Effector memory CD4-positive, alpha-beta T cell (primary cell): ENCODE measurements around the gene KIF23.

Experiments
- DNase-seq, 3 donors: peaks; one replicate each; pipeline ENCODE4 v3.0.0-alpha.2; 2020
- H3K27ac ChIP-seq: 2 replicates; pipeline ENCODE4 v1.7.0; 2013; ENCODE audit warnings: mild to moderate bottlenecking, low read length, moderate library complexity; ENCODE audit not compliant: insufficient read depth, poor library complexity, severe bottlenecking
- H3K27me3 ChIP-seq: replicated peaks from 2 replicates; pipeline ENCODE4 v1.7.0; 2013; ENCODE audit warnings: mild to moderate bottlenecking, low read length; ENCODE audit not compliant: insufficient read depth, control insufficient read depth, poor library complexity, severe bottlenecking
- H3K36me3 ChIP-seq: 2 replicates; pipeline ENCODE4 v1.7.0; 2013; ENCODE audit warnings: mild to moderate bottlenecking, low read length, moderate library complexity; ENCODE audit not compliant: control insufficient read depth, insufficient read depth
- H3K4me1 ChIP-seq: 2 replicates; pipeline ENCODE4 v1.7.0; 2013; ENCODE audit warnings: low read length, mild to moderate bottlenecking; ENCODE audit not compliant: control insufficient read depth, insufficient read depth, poor library complexity, severe bottlenecking
- H3K4me3 ChIP-seq: 2 replicates; pipeline ENCODE4 v1.7.0; 2013; ENCODE audit warnings: low read length, low read depth, mild to moderate bottlenecking; ENCODE audit not compliant: insufficient read depth, poor library complexity, severe bottlenecking
- H3K9me3 ChIP-seq: 2 replicates; pipeline ENCODE4 v1.7.0; 2013; ENCODE audit warnings: mild to moderate bottlenecking, low read length, moderate library complexity; ENCODE audit not compliant: control insufficient read depth

Gene KIF23

DNA sequence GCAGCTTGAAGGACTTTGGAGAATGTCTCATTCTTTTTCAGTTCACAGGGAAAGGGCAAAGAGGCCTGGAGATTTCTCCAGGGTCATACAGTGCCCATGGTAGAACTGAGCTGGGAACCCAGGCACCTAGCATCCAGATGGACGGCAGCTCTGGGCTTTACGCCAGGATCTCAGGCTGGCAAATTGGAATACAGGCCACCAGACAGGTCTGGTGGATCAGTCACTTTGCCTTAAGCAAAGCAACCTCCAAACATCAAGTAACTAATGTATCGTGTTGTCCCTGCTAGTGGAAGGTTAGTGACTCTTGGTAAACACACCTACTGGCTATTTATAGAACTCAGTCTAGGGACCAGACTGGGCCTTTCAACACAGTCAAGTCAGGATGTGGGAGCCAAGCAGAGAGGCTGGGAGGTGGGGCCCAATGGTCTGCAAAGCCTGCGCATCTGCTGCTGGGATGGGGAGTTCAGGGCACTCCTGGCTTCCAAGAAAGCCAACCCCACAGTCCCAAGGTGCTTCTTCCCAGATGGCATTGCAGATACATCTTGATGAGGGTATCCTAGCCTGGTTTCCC is 68.6 kb downstream of the KIF23 start:
- no peaks in the 10 kb centered on the region for H3K4me1 ChIP-seq
- no peaks in the 10 kb centered on the region for H3K36me3 ChIP-seq
- no peaks in the 10 kb centered on the region for H3K27me3 ChIP-seq
- H3K9me3 ChIP-seq: no peaks in the 10 kb centered on the region
- DNase-seq: no peak
- H3K27ac ChIP-seq: no peak overlapping the region
- H3K4me3 ChIP-seq: no peak overlapping the region

DNA sequence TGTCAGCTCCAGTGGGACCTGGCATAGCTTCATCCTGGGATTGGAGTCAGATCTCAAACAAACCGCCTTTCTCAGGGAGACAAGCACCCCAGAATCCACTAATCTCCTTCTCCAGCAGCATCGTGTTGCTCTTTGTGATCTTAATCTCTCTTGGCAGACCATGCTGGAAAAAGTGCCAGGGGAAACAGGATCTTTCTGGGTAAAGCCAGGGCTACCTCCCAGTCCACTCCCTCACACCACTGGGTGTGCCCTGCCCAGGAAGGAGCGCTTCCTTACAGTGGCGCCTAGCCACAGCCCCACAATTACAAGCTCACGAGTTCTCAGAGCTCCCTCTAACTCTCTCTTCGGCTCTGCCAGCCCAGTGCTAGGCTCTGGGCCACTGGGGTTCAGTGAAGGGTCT is 70.7 kb downstream of the KIF23 start:
- H3K27ac ChIP-seq: no peak overlapping the region
- no peaks in the 10 kb centered on the region for H3K27me3 ChIP-seq
- no peaks in the 10 kb centered on the region for H3K36me3 ChIP-seq
- H3K4me1 ChIP-seq: no peaks in the 10 kb centered on the region
- no peak overlapping the region for H3K4me3 ChIP-seq
- no peaks in the 10 kb centered on the region for H3K9me3 ChIP-seq
- DNase-seq: no peak

- H3K4me3 ChIP-seq: no peak overlapping the region
- H3K27me3 ChIP-seq: no peaks in the 10 kb centered on the region
- DNase-seq: no peak
- no peaks in the 10 kb centered on the region for H3K36me3 ChIP-seq
- no peaks in the 10 kb centered on the region for H3K4me1 ChIP-seq
- H3K9me3 ChIP-seq: no peaks in the 10 kb centered on the region
- no peak overlapping the region for H3K27ac ChIP-seq
Observed at GRCh38 chr15:69486481-69487110, 72.4 kb downstream of the KIF23 start.

DNA sequence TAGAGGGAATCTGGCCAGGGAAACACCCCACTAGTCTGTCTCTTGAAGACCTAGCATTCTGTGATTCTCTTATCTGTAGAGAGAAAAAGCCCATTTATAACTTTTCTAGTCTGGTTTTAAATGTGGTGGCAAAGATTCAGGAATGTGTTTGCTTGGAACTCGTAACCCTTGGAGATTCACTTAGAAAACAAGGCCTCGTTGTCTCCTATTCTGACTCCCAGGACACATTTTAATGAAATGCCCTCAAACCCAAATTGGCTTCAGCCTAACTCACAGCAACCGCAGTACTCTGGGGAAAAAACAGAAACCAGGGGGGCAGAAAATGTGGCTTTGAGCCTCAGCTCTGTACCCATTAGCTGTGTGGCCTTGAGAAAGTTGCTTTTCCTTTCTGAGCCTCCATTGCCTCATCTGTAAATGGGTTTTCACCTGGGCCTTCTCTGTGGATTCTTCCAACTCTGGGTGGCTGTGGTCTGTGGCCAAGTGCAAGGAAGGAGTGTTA is 75.0 kb downstream of the KIF23 start:
- Histone ChIP-seq H3K4me3 (no peak overlapping the region), H3K4me1 (no peaks in the 10 kb centered on the region), H3K9me3 (no peaks in the 10 kb centered on the region), H3K27ac (no peak overlapping the region), H3K36me3 (no peaks in the 10 kb centered on the region), H3K27me3 (no peaks in the 10 kb centered on the region)
- DNase-seq: no peak

GRCh38 chr15:69490356-69491037 is 76.3 kb downstream of the KIF23 start:
- Histone ChIP-seq H3K27me3 (no peaks in the 10 kb centered on the region), H3K4me3 (no peak overlapping the region), H3K36me3 (no peaks in the 10 kb centered on the region), H3K27ac (no peak overlapping the region), H3K9me3 (no peaks in the 10 kb centered on the region), H3K4me1 (no peaks in the 10 kb centered on the region)
- no peak for DNase-seq

DNA sequence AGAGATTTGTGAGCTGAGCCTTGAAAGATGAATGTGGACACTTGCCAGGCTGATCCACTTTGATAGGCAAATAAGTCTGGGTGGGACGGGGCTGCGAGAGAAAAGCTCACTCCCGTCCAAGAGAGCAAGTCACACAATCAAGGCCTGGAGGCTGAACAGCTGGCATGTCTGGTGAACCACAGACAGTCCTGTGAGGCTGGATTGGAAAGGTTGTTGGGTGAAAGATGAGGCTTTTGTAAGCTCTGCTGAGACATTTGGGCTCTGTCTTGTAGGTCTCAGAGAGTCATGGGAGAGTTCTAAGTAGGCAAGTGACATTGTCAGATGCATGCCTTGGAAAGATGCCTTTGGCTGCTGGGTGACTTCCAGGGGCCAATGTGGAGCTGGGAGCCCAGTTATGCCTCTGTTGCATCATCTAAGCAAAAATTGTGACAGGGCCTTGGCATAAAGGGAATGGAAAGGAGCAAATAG is 76.9 kb downstream of the KIF23 start:
- no peak for DNase-seq
- Histone ChIP-seq H3K36me3 (no peaks in the 10 kb centered on the region), H3K27ac (no peak overlapping the region), H3K9me3 (no peaks in the 10 kb centered on the region), H3K4me1 (no peaks in the 10 kb centered on the region), H3K4me3 (no peak overlapping the region), H3K27me3 (no peaks in the 10 kb centered on the region)

DNA sequence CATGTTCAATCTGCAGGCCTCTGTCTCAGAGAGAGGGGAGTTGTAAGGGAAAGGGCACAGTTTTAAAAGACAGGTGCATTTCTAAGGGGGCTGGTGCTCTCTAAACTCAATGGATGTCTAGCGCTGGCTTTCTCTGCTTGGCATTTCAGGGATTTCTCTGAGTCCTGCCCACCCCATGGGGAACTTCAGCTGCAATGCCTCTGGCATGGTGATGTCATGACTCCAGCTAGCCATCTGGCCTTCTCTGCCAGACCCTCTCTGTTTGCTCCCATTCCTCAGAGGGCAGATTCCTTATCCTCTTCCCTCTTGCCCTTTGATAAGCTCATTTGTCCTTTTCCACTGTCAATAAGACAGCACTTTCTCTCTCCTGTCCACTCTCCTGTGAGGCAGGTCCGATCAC is 79.3 kb downstream of the KIF23 start:
- no peak for DNase-seq
- no peaks in the 10 kb centered on the region for H3K27me3 ChIP-seq
- H3K4me3 ChIP-seq: no peak overlapping the region
- H3K27ac ChIP-seq: no peak overlapping the region
- H3K36me3 ChIP-seq: no peaks in the 10 kb centered on the region
- H3K4me1 ChIP-seq: no peaks in the 10 kb centered on the region
- no peaks in the 10 kb centered on the region for H3K9me3 ChIP-seq

DNA sequence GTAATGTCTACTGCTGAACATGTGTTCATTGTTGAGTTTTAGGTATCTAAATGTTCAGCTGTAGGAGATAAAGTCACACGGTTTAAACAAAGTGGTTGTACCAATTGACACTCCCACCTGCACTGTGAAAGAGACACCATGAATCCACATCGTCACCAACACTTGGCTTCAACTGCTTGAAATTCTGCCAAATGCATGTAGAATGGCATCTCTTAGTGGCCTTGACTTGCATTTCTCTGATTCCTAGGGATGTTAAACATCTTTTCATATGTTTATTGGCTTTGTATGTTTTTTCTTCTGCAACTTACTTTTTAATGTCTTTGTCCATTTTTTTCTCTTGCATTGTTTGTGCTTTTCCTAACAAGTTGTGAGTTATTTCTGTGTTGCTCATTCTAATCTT is 81.9 kb downstream of the KIF23 start:
- H3K27me3 ChIP-seq: no peaks in the 10 kb centered on the region
- H3K4me3 ChIP-seq: no peak overlapping the region
- no peak overlapping the region for H3K27ac ChIP-seq
- H3K9me3 ChIP-seq: no peaks in the 10 kb centered on the region
- no peaks in the 10 kb centered on the region for H3K36me3 ChIP-seq
- no peak for DNase-seq
- no peaks in the 10 kb centered on the region for H3K4me1 ChIP-seq

GRCh38 chr15:69497076-69497475 is 82.9 kb downstream of the KIF23 start:
- no peak for DNase-seq
- Histone ChIP-seq H3K4me3 (no peak overlapping the region), H3K27me3 (no peaks in the 10 kb centered on the region), H3K27ac (no peak overlapping the region), H3K4me1 (no peaks in the 10 kb centered on the region), H3K9me3 (no peaks in the 10 kb centered on the region), H3K36me3 (no peaks in the 10 kb centered on the region)

- no peak overlapping the region for H3K27ac ChIP-seq
- no peak overlapping the region for H3K4me3 ChIP-seq
- H3K4me1 ChIP-seq: no peaks in the 10 kb centered on the region
- no peaks in the 10 kb centered on the region for H3K9me3 ChIP-seq
- H3K27me3 ChIP-seq: no peaks in the 10 kb centered on the region
- no peaks in the 10 kb centered on the region for H3K36me3 ChIP-seq
- DNase-seq: no peak
Observed at GRCh38 chr15:69497667-69498066, 83.5 kb downstream of the KIF23 start.
